Neural progenitor cell (in vitro differentiated cells): ENCODE measurements around the gene TAS1R1.

Experiments
- EZH2 ChIP-seq: fragments of 200-600 bp; sonication (generic); IDR thresholded peaks from 2 replicates; pipeline ENCODE4 v1.6.1; 2017; ENCODE audit warnings: antibody characterized with exemption, mild to moderate bottlenecking, moderate library complexity
- TF ChIP-seq, protein P1 (sequence below): fragments of 200-600 bp; sonication (generic); IDR thresholded peaks from 2 replicates; pipeline ENCODE4 v1.5.1; 2017; ENCODE audit warnings: antibody characterized with exemption, mild to moderate bottlenecking

GRCh38 chr1:6509220-6509918 is 45.7 kb upstream of the TAS1R1 start:
- TF ChIP-seq, protein P1, sequence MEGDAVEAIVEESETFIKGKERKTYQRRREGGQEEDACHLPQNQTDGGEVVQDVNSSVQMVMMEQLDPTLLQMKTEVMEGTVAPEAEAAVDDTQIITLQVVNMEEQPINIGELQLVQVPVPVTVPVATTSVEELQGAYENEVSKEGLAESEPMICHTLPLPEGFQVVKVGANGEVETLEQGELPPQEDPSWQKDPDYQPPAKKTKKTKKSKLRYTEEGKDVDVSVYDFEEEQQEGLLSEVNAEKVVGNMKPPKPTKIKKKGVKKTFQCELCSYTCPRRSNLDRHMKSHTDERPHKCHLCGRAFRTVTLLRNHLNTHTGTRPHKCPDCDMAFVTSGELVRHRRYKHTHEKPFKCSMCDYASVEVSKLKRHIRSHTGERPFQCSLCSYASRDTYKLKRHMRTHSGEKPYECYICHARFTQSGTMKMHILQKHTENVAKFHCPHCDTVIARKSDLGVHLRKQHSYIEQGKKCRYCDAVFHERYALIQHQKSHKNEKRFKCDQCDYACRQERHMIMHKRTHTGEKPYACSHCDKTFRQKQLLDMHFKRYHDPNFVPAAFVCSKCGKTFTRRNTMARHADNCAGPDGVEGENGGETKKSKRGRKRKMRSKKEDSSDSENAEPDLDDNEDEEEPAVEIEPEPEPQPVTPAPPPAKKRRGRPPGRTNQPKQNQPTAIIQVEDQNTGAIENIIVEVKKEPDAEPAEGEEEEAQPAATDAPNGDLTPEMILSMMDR = no peak
- no peak for TF ChIP-seq EZH2
